ENCODE results near the gene UGT1A7.

The UGT1A7 gene

GRCh38 chr2:233772583-233772982, 90.9 kb downstream of the UGT1A7 start:
- Histone ChIP-seq H3K36me3 (ENCODE audit: control insufficient read depth in 1 of 2, insufficient read depth in 2 of 2, low read length in 2 of 2) (peaks cover 15 to 19% of the 10 kb centered on the region in 2 donors), H3K9me3 (ENCODE audit: control insufficient read depth in 1 of 2, low read length in 2 of 2) (peaks cover 6 to 7% of the 10 kb centered on the region in 2 donors), H3K4me1 (ENCODE audit: control insufficient read depth in 1 of 2, insufficient read depth in 2 of 2, low read length in 2 of 2) (no peaks in the 10 kb centered on the region), H3K4me3 (ENCODE audit: low read depth in 1 of 2, low read length in 2 of 2) (no peak overlapping the region), H3K27me3 (ENCODE audit: control insufficient read depth in 1 of 2, insufficient read depth in 2 of 2, low read length in 2 of 2) (no peaks in the 10 kb centered on the region), H3K27ac (ENCODE audit: low read depth, low read length) (no peak overlapping the region), H3K9ac (ENCODE audit: low read depth in 1 of 2, low read length in 2 of 2) (no peak overlapping the region)

GRCh38 chr2:233773854-233774253, 92.2 kb downstream of the UGT1A7 start:
- Histone ChIP-seq H3K36me3 (ENCODE audit: control insufficient read depth in 1 of 2, insufficient read depth in 2 of 2, low read length in 2 of 2) (peaks cover 8 to 12% of the 10 kb centered on the region in 2 donors), H3K4me3 (ENCODE audit: low read depth in 1 of 2, low read length in 2 of 2) (no peak overlapping the region), H3K27me3 (ENCODE audit: control insufficient read depth in 1 of 2, insufficient read depth in 2 of 2, low read length in 2 of 2) (no peaks in the 10 kb centered on the region), H3K4me1 (ENCODE audit: control insufficient read depth in 1 of 2, insufficient read depth in 2 of 2, low read length in 2 of 2) (no peaks in the 10 kb centered on the region), H3K9ac (ENCODE audit: low read depth in 1 of 2, low read length in 2 of 2) (no peak overlapping the region), H3K27ac (ENCODE audit: low read depth, low read length) (no peak overlapping the region), H3K9me3 (ENCODE audit: control insufficient read depth in 1 of 2, low read length in 2 of 2) (peaks cover 6 to 7% of the 10 kb centered on the region in 2 donors)

GRCh38 chr2:233775414-233775813, 93.7 kb downstream of the UGT1A7 start:
- H3K9ac ChIP-seq (ENCODE audit: low read depth in 1 of 2, low read length in 2 of 2) = no peak overlapping the region
- H3K36me3 ChIP-seq (ENCODE audit: control insufficient read depth in 1 of 2, insufficient read depth in 2 of 2, low read length in 2 of 2) = peaks cover 4 to 5% of the 10 kb centered on the region in 2 donors
- H3K27ac ChIP-seq (ENCODE audit: low read depth, low read length) = no peak overlapping the region
- H3K4me1 ChIP-seq (ENCODE audit: control insufficient read depth in 1 of 2, insufficient read depth in 2 of 2, low read length in 2 of 2) = no peaks in the 10 kb centered on the region
- peaks cover 6 to 7% of the 10 kb centered on the region in 2 donors for H3K9me3 ChIP-seq (ENCODE audit: control insufficient read depth in 1 of 2, low read length in 2 of 2)
- H3K4me3 ChIP-seq (ENCODE audit: low read depth in 1 of 2, low read length in 2 of 2) = no peak overlapping the region
- H3K27me3 ChIP-seq (ENCODE audit: control insufficient read depth in 1 of 2, insufficient read depth in 2 of 2, low read length in 2 of 2) = no peaks in the 10 kb centered on the region

- no peak within 1 kb of the TSS for H3K27ac ChIP-seq (ENCODE audit: low read depth, low read length)
- H3K4me3 ChIP-seq (ENCODE audit: low read depth in 1 of 2, low read length in 2 of 2) = no peak within 1 kb of the TSS
- H3K9me3 ChIP-seq (ENCODE audit: control insufficient read depth in 1 of 2, low read length in 2 of 2) = peaks cover 6 to 7% of the 10 kb centered on the region in 2 donors
- H3K27me3 ChIP-seq (ENCODE audit: control insufficient read depth in 1 of 2, insufficient read depth in 2 of 2, low read length in 2 of 2) = no peaks in the 10 kb centered on the region
- no peak within 1 kb of the TSS for H3K9ac ChIP-seq (ENCODE audit: low read depth in 1 of 2, low read length in 2 of 2)
- no peaks in the 10 kb centered on the region for H3K4me1 ChIP-seq (ENCODE audit: control insufficient read depth in 1 of 2, insufficient read depth in 2 of 2, low read length in 2 of 2)
- no peaks in the 10 kb centered on the region for H3K36me3 ChIP-seq (ENCODE audit: control insufficient read depth in 1 of 2, insufficient read depth in 2 of 2, low read length in 2 of 2)
These were observed 96.3 kb downstream of the UGT1A7 start, which contains the start of gene MROH2A for GRCh38 chr2:233778030-233778429. Gene MROH2A, plus strand, starts transcription at chr2:233778330. Its CDS starts 1,029 bp downstream, at chr2:233779359.

- H3K4me3 ChIP-seq (ENCODE audit: low read depth in 1 of 2, low read length in 2 of 2) = no peak overlapping the region
These were observed 98.0 kb downstream of the UGT1A7 start for GRCh38 chr2:233779722-233780121.

GRCh38 chr2:233780771-233781170, 99.1 kb downstream of the UGT1A7 start:
- Histone ChIP-seq H3K27ac (ENCODE audit: low read depth, low read length) (no peak overlapping the region), H3K9ac (ENCODE audit: low read depth in 1 of 2, low read length in 2 of 2) (no peak overlapping the region), H3K9me3 (ENCODE audit: control insufficient read depth in 1 of 2, low read length in 2 of 2) (peaks cover 6% of the 10 kb centered on the region in 2 donors), H3K36me3 (ENCODE audit: control insufficient read depth in 1 of 2, insufficient read depth in 2 of 2, low read length in 2 of 2) (no peaks in the 10 kb centered on the region), H3K4me1 (ENCODE audit: control insufficient read depth in 1 of 2, insufficient read depth in 2 of 2, low read length in 2 of 2) (no peaks in the 10 kb centered on the region), H3K27me3 (ENCODE audit: control insufficient read depth in 1 of 2, insufficient read depth in 2 of 2, low read length in 2 of 2) (no peaks in the 10 kb centered on the region), H3K4me3 (ENCODE audit: low read depth in 1 of 2, low read length in 2 of 2) (no peak overlapping the region)

More at GRCh38 chr2:233779722-233780121, 98.0 kb downstream of the UGT1A7 start:
- H3K4me1 ChIP-seq (ENCODE audit: control insufficient read depth in 1 of 2, insufficient read depth in 2 of 2, low read length in 2 of 2) = no peaks in the 10 kb centered on the region
- no peaks in the 10 kb centered on the region for H3K27me3 ChIP-seq (ENCODE audit: control insufficient read depth in 1 of 2, insufficient read depth in 2 of 2, low read length in 2 of 2)
- no peak overlapping the region for H3K9ac ChIP-seq (ENCODE audit: low read depth in 1 of 2, low read length in 2 of 2)
- no peaks in the 10 kb centered on the region for H3K36me3 ChIP-seq (ENCODE audit: control insufficient read depth in 1 of 2, insufficient read depth in 2 of 2, low read length in 2 of 2)
- no peak overlapping the region for H3K27ac ChIP-seq (ENCODE audit: low read depth, low read length)
- peaks cover 6 to 7% of the 10 kb centered on the region in 2 donors for H3K9me3 ChIP-seq (ENCODE audit: control insufficient read depth in 1 of 2, low read length in 2 of 2)

- Histone ChIP-seq H3K4me1 (ENCODE audit: control insufficient read depth in 1 of 2, insufficient read depth in 2 of 2, low read length in 2 of 2) (peaks cover 0 to 7% of the 10 kb centered on the region in 2 donors), H3K36me3 (ENCODE audit: control insufficient read depth in 1 of 2, insufficient read depth in 2 of 2, low read length in 2 of 2) (no peaks in the 10 kb centered on the region), H3K27me3 (ENCODE audit: control insufficient read depth in 1 of 2, insufficient read depth in 2 of 2, low read length in 2 of 2) (no peaks in the 10 kb centered on the region)
These were observed 107.9 kb downstream of the UGT1A7 start for GRCh38 chr2:233789554-233789953.

GRCh38 chr2:233791151-233791882, 109.6 kb downstream of the UGT1A7 start:
- Histone ChIP-seq H3K4me1 (ENCODE audit: control insufficient read depth in 1 of 2, insufficient read depth in 2 of 2, low read length in 2 of 2) (peaks cover 0 to 7% of the 10 kb centered on the region in 2 donors), H3K9me3 (ENCODE audit: control insufficient read depth in 1 of 2, low read length in 2 of 2) (no peaks in the 10 kb centered on the region), H3K9ac (ENCODE audit: low read depth in 1 of 2, low read length in 2 of 2) (no peak overlapping the region), H3K4me3 (ENCODE audit: low read depth in 1 of 2, low read length in 2 of 2) (no peak overlapping the region), H3K36me3 (ENCODE audit: control insufficient read depth in 1 of 2, insufficient read depth in 2 of 2, low read length in 2 of 2) (no peaks in the 10 kb centered on the region), H3K27me3 (ENCODE audit: control insufficient read depth in 1 of 2, insufficient read depth in 2 of 2, low read length in 2 of 2) (no peaks in the 10 kb centered on the region), H3K27ac (ENCODE audit: low read depth, low read length) (no peak overlapping the region)

More at GRCh38 chr2:233789554-233789953, 107.9 kb downstream of the UGT1A7 start:
- Histone ChIP-seq H3K4me3 (ENCODE audit: low read depth in 1 of 2, low read length in 2 of 2) (no peak overlapping the region), H3K9me3 (ENCODE audit: control insufficient read depth in 1 of 2, low read length in 2 of 2) (no peaks in the 10 kb centered on the region), H3K9ac (ENCODE audit: low read depth in 1 of 2, low read length in 2 of 2) (no peak overlapping the region), H3K27ac (ENCODE audit: low read depth, low read length) (no peak overlapping the region)

GRCh38 chr2:233791883-233792329, 110.2 kb downstream of the UGT1A7 start:
- Histone ChIP-seq H3K4me3 (ENCODE audit: low read depth in 1 of 2, low read length in 2 of 2) (no peak overlapping the region), H3K9me3 (ENCODE audit: control insufficient read depth in 1 of 2, low read length in 2 of 2) (no peaks in the 10 kb centered on the region), H3K4me1 (ENCODE audit: control insufficient read depth in 1 of 2, insufficient read depth in 2 of 2, low read length in 2 of 2) (peaks cover 0 to 7% of the 10 kb centered on the region in 2 donors), H3K36me3 (ENCODE audit: control insufficient read depth in 1 of 2, insufficient read depth in 2 of 2, low read length in 2 of 2) (no peaks in the 10 kb centered on the region), H3K27ac (ENCODE audit: low read depth, low read length) (no peak overlapping the region), H3K27me3 (ENCODE audit: control insufficient read depth in 1 of 2, insufficient read depth in 2 of 2, low read length in 2 of 2) (no peaks in the 10 kb centered on the region), H3K9ac (ENCODE audit: low read depth in 1 of 2, low read length in 2 of 2) (no peak overlapping the region)

- Histone ChIP-seq H3K9me3 (ENCODE audit: control insufficient read depth in 1 of 2, low read length in 2 of 2) (no peaks in the 10 kb centered on the region), H3K9ac (ENCODE audit: low read depth in 1 of 2, low read length in 2 of 2) (no peak overlapping the region), H3K4me3 (ENCODE audit: low read depth in 1 of 2, low read length in 2 of 2) (no peak overlapping the region), H3K27me3 (ENCODE audit: control insufficient read depth in 1 of 2, insufficient read depth in 2 of 2, low read length in 2 of 2) (no peaks in the 10 kb centered on the region), H3K4me1 (ENCODE audit: control insufficient read depth in 1 of 2, insufficient read depth in 2 of 2, low read length in 2 of 2) (peaks cover 0 to 7% of the 10 kb centered on the region in 2 donors), H3K36me3 (ENCODE audit: control insufficient read depth in 1 of 2, insufficient read depth in 2 of 2, low read length in 2 of 2) (no peaks in the 10 kb centered on the region), H3K27ac (ENCODE audit: low read depth, low read length) (no peak overlapping the region)
These were observed 111.0 kb downstream of the UGT1A7 start for GRCh38 chr2:233792720-233793119.

Measured in duodenal mucosa (tissue), 2 donors.